ENCODE data around the gene ASTN2.

ASTN2 gene

GRCh38 chr9:116765011-116765410 is 649.8 kb downstream of the ASTN2 start:
- TF ChIP-seq REST (IDR thresholded peaks at IDR 0.05; ENCODE audit: insufficient read depth in 1 of 2, low read depth in 2 of 2, low read length in 2 of 2): no peak
- no peak for TF ChIP-seq FOXP2 (optimal IDR thresholded peaks at IDR 0.05; ENCODE audit: borderline replicate concordance, extremely low read depth, extremely low read length, insufficient read depth)
- TF ChIP-seq POLR2AphosphoS5 (IDR thresholded peaks at IDR 0.05; ENCODE audit: low read depth, low read length): no peak
- no peak for TF ChIP-seq TAF1 (IDR thresholded peaks at IDR 0.05; ENCODE audit: borderline replicate concordance, insufficient read depth, low read length)
- no peak for TF ChIP-seq SIN3A (IDR thresholded peaks at IDR 0.05; ENCODE audit: borderline replicate concordance, insufficient read depth, low read length)

GRCh38 chr9:116763770-116764169 is 651.1 kb downstream of the ASTN2 start:
- TF ChIP-seq FOXP2 (optimal IDR thresholded peaks at IDR 0.05; ENCODE audit: borderline replicate concordance, extremely low read depth, extremely low read length, insufficient read depth) (no peak), REST (IDR thresholded peaks at IDR 0.05; ENCODE audit: insufficient read depth in 1 of 2, low read depth in 2 of 2, low read length in 2 of 2) (no peak), POLR2AphosphoS5 (IDR thresholded peaks at IDR 0.05; ENCODE audit: low read depth, low read length) (no peak), TAF1 (IDR thresholded peaks at IDR 0.05; ENCODE audit: borderline replicate concordance, insufficient read depth, low read length) (no peak), SIN3A (IDR thresholded peaks at IDR 0.05; ENCODE audit: borderline replicate concordance, insufficient read depth, low read length) (no peak)

GRCh38 chr9:116760636-116761035 is 654.2 kb downstream of the ASTN2 start:
- no peak for TF ChIP-seq SIN3A (IDR thresholded peaks at IDR 0.05; ENCODE audit: borderline replicate concordance, insufficient read depth, low read length)
- no peak for TF ChIP-seq TAF1 (IDR thresholded peaks at IDR 0.05; ENCODE audit: borderline replicate concordance, insufficient read depth, low read length)
- no peak for TF ChIP-seq FOXP2 (optimal IDR thresholded peaks at IDR 0.05; ENCODE audit: borderline replicate concordance, extremely low read depth, extremely low read length, insufficient read depth)
- TF ChIP-seq REST (IDR thresholded peaks at IDR 0.05; ENCODE audit: insufficient read depth in 1 of 2, low read depth in 2 of 2, low read length in 2 of 2): no peak
- TF ChIP-seq POLR2AphosphoS5 (IDR thresholded peaks at IDR 0.05; ENCODE audit: low read depth, low read length): no peak

GRCh38 chr9:116757030-116757429 is 657.8 kb downstream of the ASTN2 start:
- TF ChIP-seq POLR2AphosphoS5 (IDR thresholded peaks at IDR 0.05; ENCODE audit: low read depth, low read length) (no peak), SIN3A (IDR thresholded peaks at IDR 0.05; ENCODE audit: borderline replicate concordance, insufficient read depth, low read length) (no peak), FOXP2 (optimal IDR thresholded peaks at IDR 0.05; ENCODE audit: borderline replicate concordance, extremely low read depth, extremely low read length, insufficient read depth) (no peak), TAF1 (IDR thresholded peaks at IDR 0.05; ENCODE audit: borderline replicate concordance, insufficient read depth, low read length) (no peak), REST (IDR thresholded peaks at IDR 0.05; ENCODE audit: insufficient read depth in 1 of 2, low read depth in 2 of 2, low read length in 2 of 2) (no peak)

- TF ChIP-seq POLR2AphosphoS5 (IDR thresholded peaks at IDR 0.05; ENCODE audit: low read depth, low read length): no peak
- TF ChIP-seq REST (IDR thresholded peaks at IDR 0.05; ENCODE audit: insufficient read depth in 1 of 2, low read depth in 2 of 2, low read length in 2 of 2): no peak
- no peak for TF ChIP-seq TAF1 (IDR thresholded peaks at IDR 0.05; ENCODE audit: borderline replicate concordance, insufficient read depth, low read length)
Measured at GRCh38 chr9:116753389-116753788, 661.5 kb downstream of the ASTN2 start.

Data from PFSK-1 (cell line).